Suppressor macrophage (primary cell): Measurements from ENCODE around the gene FER.
A peak's percentile ranks its signal among the peaks of the same experiment; 100 is the strongest.

Source experiments
- DNase-seq, 4 experiments: peaks; one replicate each; pipeline ENCODE4 v3.0.0-alpha.2; 2020 to 2022

The FER gene

DNA sequence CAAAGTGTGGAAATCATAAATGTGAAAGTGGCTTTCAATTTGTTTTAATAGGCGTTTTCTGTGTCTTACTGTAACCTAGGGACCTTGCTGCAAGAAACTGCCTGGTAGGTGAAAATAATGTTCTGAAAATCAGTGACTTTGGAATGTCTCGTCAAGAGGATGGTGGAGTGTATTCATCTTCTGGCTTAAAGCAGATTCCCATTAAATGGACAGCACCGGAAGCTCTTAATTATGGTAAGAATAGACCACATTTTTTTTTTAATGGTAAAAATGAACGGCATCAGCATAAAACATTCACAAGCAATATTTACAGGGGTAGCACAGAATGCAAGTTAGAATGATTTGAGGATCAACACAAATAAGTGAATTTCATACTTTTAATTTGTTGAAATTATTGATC, 433.0 kb downstream of the FER start:
- DNase-seq = no peak

DNA sequence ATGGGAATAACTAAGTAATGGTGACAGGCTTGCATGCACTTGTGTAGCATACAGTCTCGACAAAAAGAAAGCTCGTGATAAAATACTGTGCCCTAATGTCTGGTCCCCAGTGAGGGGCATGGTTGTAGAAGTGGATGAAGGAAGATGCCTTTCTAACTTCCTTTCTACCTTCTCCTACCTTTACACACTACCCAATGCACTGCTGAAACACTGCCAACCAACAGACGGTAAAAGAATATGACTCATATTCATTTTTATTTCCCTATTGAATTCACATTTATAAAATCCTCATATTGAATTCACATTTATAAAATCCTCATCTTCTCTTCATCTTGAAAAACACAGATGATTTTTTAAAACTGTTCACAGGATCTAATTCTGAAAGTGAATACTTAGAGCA, 439.1 kb downstream of the FER start:
- DNase-seq = no peak

DNA sequence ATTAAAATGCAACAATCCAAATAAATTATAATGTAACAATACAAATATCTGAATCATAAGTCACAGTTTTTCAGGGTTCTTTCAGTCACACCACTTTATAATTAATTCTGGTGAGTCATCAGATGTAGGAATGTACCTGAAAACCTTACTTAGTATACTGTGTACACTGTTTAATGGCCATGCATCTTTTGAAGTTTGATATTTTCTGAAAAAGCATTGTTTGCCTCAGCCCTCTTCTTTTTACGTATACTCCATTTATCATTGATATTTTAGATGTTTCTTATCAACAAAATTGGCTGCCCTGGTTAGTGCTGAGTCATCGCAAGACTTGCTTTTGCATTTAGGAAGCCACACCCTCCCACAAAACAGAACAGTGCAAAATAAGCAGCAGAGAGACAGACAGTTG, 443.5 kb downstream of the FER start:
- DNase-seq = peak in 3 of 4 experiments; percentile 9 to 16 (median 15)

DNA sequence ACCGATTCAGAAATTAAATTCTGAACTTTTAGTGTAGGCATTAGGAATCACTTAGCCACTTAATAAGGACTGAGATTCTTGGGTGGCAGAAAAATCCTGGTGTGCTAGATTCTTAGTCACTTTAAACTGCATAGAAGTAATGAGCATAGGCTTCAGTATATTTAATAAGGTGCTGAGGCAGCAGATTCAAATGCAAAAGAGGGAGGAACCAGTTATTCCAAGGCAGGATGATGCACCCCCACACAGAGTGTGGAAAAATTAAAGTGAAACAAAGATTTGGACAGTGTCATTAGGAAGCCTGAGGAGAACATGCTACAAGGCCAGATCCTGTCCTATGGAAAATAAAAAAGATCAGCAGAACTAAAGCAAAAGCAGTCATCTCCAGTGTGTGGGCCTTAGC, 444.3 kb downstream of the FER start:
- DNase-seq = peak in 1 of 4 experiments; percentile 2

DNA sequence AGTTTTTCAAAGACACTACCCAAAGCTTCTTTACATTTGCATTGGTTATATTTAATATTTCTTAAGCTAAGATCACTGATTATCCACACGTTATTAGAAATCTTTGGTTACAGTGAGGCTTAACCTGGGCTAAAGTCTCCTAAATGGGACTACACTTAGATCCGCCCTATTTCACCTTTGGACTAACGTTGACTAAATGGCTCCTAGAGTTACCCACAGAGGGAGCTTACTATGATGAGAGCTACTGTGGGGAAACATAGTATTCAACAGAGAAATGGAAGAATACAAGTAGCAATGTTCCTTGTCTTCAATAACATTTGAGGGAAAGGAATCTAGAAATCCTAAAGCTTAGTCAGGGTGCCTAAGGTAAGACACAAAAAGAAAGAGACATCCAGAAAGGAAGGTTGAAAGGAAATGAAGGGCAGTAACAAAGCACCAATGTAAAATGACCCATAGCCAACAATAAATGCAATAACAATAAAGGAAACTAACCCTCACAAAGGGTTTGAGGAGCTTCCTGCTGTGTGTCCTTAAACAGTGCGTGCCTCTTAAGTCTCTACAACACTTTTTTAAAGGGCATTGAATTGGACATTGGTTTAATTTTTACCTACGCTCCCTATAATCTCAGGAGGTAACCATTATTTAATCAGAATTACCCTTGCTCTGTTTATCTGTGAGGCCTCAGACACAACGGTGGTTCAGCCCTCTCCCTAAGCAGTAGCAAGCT, 445.0 kb downstream of the FER start:
- DNase-seq = no peak

DNA sequence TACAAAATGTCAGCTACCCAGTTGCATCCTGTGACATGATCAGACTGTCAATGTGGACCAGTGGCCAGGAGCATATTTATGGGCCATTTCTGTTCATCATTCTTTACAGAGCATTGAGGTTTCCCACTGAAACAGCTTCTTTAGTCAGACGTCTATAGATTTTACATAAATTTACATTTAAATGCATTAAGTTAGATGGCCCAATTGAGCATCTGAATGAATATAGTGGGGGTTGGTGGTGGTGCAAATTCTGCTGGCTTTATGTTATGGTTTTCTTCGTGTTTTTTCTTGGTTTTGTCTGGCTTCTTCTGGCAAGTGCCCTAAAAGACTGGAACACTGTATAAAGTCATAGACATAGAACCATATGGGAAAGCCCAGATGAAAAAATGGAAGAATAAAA, 448.0 kb downstream of the FER start:
- DNase-seq = no peak

DNA sequence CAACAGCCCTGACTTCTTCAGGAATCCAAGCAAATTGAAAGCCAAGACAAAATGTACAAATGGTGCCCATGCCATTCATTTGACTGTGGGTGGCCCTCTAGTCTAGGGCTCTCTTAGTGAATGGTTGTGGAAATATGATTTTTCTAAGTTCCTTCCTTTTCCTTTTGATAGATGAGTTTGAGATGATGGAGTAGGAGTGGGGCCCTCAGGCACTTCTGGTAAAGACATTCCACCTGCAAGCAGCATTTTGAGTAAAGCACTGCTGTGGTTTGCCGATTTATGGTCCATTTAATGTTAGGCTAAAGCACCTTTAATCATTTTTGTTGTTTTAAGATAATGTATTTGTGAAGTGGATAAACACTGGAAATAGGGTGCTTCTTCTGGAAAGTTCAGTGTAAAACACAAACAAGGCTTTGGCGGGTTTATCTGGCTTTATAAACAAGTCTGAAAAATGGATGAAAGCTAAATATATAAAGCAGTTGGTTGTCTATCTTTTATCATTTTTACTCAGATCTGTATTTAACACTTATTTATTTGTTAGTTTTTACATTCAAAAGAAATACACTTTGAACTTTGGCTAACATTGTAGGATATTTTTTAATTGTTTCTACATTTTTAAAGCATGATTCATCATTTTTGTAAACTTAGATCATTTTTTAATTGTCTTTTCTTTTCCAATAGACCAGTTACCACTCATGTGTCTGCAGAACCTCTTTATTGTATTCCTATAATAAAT, 448.6 kb downstream of the FER start:
- no peak for DNase-seq

DNA sequence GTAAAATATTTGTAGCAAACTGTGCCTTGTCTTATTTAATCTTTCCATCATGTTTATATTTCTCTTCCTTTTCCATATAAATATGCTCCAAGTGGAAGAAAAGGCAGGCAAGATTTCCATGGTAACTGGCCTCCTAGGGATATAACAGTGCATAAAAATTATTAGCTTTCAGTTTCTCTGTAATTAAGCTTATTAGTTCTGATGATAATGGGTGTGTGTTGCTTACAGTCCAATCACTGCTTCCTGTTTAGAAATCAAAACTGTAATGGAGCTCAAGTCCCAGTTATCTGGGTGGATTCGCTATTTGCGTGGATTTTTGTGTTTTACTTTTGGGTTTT, 449.1 kb downstream of the FER start:
- no peak for DNase-seq

DNA sequence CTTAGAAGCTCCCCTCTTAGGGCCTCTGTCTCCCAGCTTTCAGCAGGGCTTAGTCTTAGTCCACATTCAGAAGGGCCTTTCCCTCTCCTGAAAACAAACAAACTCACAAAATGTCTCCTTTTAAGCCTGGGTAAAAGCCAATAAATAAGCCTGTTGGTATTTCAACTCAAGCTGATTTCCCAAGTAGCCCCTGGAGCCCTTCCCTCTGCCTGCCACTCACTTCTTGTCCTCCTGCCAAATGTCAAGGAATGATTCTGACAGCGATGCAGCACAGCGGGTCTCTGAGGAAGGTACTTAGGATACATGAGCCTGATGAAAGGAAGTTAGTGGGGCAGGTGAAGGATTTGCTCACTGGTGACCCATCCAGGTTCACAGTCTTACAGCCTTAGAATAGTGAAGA, 451.6 kb downstream of the FER start:
- DNase-seq = no peak

DNA sequence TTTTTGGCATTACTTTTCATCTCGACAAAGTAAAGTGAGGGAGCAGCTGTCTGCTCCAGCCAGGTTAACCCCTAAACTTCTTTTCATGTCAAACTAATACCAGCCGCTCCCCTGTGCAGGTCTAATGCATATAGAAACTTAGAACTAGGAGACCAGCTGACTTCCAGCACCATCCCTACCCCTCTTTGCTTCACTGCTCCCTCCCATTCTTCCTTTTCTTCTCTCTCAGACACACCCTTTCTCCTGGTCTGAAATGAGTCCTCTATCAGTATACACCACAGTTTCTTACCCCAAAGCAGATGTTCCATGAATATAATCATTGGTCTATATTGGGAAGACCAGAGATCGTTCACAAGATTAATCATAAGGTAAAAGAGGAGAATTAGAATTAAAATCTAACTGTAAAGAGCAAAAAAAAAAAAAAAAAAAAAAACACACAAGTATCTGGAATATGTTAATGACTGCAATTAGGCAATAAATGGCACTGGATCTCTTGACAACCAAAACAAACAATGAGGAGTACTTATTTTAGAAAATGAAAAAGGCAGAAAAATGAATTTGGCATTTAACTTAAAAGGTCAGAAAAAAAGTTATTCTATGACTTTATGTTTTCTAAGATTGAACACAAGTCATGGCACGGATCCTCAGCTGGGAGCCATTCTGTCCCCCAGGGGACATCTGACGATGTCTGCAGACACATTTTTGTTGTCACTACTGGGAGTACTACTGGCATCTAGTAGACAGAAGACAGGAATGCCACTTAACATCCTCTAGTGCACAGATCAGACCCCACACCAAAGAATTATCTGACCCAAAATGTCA, 452.3 kb downstream of the FER start:
- DNase-seq = no peak

DNA sequence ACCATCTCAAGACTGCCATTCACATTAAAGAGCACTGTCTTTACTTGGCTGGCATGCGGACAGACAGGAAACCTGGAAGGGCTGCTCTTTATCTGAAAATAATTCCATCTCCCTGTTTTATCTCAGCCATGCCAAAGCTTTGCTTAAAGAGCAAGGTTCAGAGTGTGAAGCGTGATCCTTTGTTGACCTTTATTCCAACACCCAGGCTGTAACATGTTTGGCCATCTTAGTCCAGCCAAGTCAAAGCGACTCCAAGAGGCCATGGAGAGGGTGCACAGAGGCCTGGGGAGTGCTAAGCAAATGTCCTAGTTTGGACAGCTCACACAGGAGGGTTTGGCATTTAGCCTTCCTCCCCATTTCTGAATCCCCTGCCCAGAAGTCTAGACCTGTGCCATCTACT, 467.3 kb downstream of the FER start:
- DNase-seq = no peak

DNA sequence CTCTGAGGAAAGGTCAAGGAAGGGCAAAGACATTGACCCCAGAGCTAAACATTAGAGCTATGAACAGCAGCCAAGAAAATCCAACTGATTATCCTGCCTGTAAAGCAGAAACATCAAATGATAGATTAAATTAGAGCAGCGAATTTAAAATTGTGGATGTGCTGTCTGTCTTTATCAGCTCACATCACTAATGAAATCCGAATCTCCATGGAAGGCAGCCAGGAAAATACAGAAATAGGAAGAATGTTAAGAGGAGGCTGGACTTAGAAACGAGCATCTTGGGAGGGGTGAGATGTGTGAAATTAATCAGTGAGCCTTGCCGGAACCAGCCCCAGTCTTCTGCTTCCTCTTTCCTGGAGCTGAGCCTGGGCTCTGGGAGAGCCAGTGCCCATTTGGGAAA, 471.1 kb downstream of the FER start:
- DNase-seq = no peak

DNA sequence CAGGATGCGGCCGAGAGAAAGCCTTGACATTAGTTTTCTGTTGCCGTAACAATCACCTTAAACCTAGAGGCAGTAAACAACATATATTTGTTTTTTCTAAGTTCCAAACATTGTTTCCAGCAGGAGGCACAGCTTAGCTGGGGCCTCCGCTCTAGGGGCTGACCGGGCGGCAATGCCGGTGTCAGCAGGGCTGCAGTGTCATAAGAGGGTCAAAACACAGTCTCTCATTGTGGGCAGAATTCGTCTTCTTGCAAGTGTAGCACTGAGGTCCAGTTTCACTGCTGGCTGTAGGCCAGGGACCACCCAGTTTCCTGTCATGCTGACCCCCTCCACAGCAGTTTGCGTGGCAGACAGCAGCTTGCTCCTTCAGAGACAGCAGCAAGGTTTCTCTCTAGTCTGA, 475.8 kb downstream of the FER start:
- no peak for DNase-seq

DNA sequence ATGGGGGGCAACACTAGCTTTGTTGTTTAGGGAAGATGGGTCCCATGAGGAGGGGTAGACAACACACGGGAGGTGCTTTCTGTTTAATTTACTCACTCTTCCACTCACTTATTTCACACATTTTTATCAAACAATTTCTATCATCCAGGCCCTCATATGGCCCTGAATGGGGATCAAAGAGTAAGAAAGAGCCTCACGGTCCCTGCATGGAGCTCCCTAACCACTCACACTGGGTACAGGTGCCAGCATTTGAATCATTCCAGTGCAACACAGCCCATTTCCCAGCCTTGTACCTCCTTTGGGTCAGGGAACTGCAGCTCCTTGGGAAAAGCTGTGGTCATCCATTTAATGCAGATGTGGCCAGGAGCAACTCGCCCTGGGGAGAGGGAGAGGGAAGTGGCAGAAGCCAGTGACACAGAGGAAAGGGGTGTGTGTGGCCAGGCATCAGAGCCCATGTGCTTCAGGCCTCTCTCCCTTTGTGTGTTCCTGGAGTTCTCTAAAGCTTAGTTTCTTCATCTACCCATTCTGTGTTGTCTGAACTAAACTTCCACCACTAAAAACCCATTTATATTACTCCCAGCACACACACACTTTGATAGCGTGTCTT, 476.7 kb downstream of the FER start:
- no peak for DNase-seq

DNA sequence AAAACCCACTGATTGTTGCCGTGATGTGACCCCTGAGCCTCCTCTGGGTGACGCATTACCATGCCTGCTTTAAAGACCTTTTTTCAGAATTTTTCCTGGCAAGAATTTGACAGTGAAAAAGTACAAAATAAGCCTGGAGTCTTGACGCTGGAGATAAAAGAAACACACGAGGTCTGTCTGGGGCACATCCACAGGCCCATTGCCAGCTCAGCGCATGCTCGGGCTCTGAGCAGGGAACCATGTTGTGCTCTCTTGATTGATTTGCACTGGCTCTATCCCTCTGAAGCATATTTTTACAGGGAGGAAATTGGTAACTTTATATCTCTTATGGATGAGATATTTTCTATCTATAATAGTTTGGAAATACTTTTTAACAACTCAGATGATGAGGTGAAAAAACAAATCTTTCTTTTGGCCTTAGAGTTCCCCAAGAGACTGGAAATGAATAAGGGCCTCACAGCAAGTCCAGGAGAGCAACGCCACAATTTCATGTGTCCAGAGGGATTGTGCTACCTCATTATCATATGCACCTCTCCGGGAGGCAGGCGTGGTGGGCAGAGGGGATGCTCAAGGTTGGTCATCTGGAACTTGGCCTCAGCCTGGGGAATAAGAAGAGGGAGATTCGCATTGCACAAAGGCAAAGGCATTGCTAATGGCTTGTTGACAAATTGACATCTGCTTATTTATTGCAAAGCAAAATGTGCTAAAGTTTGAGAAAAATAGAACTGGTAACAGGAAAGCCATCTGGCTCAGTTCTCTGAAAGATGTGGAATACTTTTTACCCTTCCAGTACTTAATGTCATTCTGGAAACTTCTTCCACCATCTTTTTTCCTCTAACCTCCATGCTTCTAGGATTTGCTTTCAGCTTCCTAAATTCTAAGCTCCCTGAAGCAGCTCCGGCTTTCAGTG, 478.3 kb downstream of the FER start:
- DNase-seq = no peak

DNA sequence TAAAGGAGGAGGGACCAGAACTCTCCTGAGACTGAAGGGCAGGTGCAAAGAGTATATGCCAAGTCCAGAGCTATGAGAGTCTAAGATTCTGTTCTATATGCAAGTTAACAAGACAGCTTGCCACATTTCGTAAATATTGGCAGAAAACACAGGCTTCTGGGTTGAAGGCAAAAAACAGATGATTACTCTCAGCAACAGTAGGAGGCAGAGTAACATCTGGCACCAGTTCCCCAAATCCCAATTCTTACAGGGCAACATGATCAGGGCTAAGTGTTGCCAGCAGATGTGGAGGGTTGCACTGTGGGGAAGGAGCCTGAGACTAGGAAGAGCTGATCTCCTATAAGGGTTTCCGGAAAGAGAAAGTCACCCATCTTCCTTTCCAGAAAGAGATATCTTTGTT, 482.7 kb downstream of the FER start:
- peak in 1 of 4 experiments; percentile 3 for DNase-seq

DNA sequence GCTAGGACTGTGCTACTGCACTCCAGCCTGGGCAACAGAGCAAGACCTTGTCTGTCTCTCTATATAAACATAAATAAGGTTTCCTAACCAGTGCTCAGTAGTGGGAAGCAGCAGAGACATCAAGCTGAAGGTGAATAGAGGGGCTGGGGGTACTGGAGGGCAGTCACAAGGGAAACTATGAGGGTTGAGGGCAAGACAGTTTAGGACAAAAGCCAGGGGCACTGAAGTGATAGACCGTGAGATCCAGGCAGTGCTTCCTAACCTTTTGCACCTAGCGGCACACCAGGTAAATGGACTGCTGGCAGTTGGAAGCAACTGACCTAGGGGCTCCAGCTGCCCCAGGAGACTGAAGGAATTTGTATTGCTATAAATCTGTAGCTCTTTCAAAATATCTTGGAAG, 483.6 kb downstream of the FER start:
- DNase-seq = no peak

DNA sequence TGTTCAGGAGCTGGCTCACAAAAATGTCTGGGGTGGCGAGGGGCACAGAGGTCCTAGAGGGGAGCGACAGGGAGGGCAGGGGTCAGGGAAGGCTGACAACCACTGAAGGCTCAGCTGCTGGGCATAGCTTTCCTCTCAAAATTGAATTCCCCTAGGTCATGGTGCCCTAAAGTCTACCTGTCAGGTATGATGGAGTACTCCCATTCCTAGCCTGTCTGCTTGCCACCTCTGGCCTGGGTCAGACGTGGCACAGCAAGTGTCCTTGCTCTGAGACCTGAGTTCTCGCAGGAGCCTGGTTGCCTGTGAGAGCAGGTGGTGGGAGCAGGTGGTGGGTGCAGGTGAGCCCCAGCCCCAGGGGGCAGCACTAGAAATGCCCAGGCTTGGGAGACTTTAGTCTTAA, 486.7 kb downstream of the FER start:
- no peak for DNase-seq

DNA sequence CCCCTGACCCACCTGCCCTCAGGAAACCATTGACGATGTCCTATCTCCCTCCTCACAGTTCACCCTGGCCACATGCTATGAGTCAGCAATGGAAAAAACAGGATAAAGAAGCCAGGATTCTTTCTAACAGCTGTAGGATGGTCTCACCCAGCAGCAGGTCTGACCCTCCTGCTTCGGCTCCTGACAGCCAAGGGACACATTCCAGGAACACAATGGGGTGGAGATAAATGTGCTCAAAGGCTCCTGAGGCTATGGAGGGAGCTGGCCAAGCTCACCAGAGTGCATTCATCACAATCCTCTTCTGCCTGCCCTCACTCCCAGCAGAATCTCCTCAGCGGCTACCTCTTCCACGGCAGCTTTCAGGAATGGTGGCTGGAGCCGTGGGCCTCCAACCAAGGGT, 491.8 kb downstream of the FER start:
- DNase-seq = no peak

DNA sequence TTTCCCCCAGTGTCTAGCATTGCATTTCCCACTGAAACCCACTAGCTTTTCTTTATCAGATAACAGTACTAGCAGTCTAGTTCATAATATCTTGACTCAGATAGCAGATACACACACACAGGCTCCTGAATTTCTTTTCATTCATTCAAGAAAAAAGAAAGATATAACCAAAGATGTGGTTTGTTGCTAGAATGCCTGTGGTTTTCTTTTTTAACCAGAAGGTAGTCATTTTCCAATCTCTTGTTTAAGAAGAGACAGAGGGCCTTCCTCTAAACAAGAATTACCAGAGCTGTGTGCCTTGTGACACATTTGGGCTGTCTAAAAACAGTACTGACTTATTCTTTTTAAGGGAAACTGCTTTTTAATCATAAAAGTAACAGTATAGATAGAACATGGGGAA, 494.8 kb downstream of the FER start:
- no peak for DNase-seq

DNA sequence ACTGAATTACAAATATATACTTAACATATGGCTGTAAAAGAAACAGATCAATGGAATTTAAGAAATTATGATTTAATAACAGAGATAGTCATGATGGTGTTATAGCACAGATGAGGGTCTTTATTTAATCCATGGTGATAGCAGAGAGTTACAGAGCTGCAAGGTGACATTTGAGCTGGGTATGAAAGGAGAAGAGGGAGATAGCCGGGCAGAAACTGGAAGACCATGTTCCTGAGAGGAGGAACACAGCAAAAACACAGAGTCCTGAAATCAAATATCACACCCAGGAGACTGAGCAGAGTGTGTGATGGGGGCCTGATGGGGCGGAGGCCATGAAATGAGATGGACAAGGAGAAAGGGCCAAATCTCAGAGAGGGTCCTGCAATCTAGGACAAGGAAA, 498.7 kb downstream of the FER start:
- no peak for DNase-seq
